Activated T-helper 1 cell treated with anti-CD3 and anti-CD28 coated beads, Interleukin-2, amount 50 U/mL, for 16 hours (primary cell): ENCODE measurements around the gene NPAS3.

ENCODE experiments used
- DNase-seq, 2 donors: peaks; one replicate each; pipeline ENCODE4 v3.0.0-alpha.2; 2020; ENCODE audit warnings: low read depth in 1 of 2, low spot score in 1 of 2

NPAS3 gene

GRCh38 chr14:33309106-33309505 lies 370.4 kb downstream of the NPAS3 start:
- DNase-seq: no peak

- DNase-seq: no peak
These were observed 376.5 kb downstream of the NPAS3 start for GRCh38 chr14:33315217-33315616.

- DNase-seq: no peak
These were observed 377.0 kb downstream of the NPAS3 start for GRCh38 chr14:33315721-33316120.

GRCh38 chr14:33317675-33318074 lies 379.0 kb downstream of the NPAS3 start:
- no peak for DNase-seq

GRCh38 chr14:33323979-33324378 lies 385.3 kb downstream of the NPAS3 start:
- no peak for DNase-seq

GRCh38 chr14:33331176-33331949 lies 392.7 kb downstream of the NPAS3 start:
- no peak for DNase-seq

DNA sequence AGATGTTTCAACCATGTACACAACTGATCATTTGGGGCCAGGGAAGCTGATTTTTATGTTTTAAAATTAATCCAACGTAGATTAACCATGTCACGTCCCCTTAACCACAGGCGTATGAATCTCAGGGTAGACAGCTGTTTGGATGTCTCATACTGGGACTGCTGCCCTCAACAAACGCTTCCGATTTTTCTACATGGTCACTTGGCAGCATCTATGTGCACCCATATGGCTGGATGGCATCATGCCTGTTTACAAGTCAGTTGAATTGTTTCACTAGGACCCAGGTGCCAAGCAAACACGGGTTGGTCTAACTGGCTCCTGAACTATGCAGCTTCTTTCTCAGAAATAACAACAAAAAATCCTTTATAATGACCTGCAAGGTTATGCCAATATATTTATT lies 393.8 kb downstream of the NPAS3 start:
- no peak for DNase-seq

GRCh38 chr14:33335366-33335765 lies 396.7 kb downstream of the NPAS3 start:
- no peak for DNase-seq

- DNase-seq: no peak
These were observed 403.8 kb downstream of the NPAS3 start for GRCh38 chr14:33342299-33342974.

DNA sequence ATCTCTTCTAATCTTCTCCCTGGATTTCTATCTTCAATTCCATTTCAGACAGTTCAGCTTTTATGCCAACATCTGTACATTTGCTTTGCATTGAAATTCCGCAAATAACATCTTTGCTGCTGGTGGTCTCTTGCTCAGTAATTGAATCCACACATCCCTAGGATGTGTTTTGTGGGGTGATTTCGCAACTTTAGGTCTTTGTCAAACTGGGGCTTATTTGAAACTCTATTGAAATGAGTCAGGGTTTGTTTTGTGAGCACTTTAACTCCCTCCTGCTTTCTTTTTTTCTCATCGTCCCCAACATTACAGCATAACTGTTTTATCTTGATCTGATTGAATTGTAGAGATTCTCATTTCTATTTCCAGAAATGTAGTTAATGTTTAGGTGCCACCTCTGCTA lies 404.3 kb downstream of the NPAS3 start:
- DNase-seq: no peak

DNA sequence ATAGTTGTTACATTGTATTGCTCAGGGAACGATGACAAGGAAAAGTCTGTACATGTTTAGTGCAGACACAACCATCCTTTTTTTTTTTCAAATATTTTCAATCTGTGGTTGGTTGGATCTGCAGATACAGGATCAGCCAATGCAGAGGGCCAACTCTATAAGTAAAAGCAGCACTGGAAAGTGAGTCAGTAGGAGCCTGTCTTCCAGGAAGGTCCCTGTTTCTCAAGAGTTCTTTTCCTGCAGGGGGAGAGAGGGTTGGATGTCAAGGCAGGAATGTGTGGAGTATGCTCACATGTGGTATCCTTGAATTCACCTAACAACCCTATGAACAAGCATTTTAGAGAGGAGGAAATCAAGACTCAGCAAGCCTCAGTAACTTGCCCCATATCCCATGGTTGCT lies 409.1 kb downstream of the NPAS3 start:
- DNase-seq: no peak

DNA sequence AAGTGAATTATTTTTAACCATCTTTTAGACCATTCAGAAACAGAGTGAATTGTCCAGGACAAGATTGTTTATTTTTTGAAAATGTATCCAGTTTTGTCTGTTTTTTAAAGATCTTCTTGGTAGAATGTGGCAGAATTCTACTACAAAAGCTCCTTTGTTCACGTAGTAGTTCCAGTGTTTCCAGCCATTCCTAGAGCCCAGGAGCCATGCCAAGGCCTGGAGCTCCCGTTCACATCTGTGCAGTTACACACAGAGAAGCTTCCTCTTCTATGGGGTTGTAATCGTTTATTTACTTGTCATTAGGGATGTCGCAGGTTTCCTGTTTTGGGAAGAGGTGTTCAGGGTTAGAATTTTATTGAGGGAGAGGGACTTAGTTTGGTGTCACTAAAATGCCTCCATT lies 409.8 kb downstream of the NPAS3 start:
- no peak for DNase-seq

DNA sequence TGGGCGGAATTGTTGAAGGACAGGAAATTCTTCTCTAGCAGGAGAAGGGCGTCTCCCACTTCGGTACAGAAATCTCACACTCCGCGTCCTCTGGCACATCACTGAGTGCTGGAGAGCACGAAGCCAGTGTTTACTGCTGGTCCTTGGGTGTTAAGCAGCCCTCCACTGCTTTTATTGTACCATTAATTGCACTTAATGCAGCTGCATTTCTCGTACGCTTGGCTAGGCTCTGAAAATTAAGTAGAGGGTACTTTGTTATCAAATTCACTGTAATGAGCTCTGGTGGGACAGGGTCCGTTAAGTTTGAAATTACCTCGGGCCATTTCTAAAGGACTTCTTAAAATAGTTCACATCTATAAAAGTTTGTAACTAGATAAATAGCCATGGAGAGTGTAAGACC lies 411.2 kb downstream of the NPAS3 start:
- DNase-seq: no peak

DNA sequence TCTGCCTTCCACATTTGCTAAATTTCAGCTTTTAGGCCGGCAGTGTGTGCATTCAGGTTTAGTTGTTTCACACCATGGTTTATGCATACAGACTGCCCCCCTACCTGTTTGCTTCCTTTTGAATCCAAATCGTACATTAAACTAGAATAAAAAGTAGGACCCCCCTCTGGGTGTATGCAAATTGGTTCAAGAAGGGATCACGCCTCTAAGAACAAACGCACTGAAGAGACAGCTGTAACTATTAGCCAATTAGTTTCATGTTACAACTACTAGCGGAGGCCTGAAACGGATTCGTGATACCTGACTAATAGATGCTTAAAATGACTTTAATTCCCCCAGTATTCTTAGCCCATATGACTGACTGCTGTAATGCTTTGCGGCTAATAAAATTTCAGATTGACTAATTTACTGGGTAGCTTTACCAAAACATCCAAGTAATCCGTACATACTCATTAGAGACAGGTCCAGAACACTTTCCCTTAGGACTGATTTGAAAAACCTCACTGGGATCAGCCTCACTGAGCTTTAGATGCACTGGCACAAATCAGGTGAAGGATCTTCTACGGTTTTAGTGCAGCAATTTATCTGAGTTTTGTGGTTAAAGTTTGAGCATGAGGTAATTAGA lies 411.8 kb downstream of the NPAS3 start:
- DNase-seq: no peak

DNA sequence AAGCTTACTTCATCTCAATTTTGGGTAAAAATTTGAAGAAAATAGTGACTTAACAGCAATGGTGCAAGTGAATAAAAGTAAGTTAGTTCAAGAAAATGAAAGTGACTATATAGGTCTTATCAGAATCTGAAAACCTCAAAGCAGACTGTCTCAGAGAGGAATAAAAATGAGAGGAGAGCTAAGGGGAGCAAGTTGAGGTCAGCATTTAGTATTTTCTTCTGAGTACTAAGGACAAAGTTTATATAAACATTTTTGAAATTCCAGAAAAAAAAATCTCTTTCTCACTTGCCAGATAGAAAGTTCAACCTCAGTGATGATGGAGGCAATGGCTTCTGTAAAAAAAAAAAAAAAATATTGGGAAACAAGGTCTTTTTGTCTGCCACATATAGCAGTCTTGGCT lies 414.1 kb downstream of the NPAS3 start:
- no peak for DNase-seq

GRCh38 chr14:33356181-33356580 lies 417.5 kb downstream of the NPAS3 start:
- no peak for DNase-seq

- DNase-seq: no peak
These were observed 418.7 kb downstream of the NPAS3 start for GRCh38 chr14:33357225-33358010.

- DNase-seq: no peak
These were observed 420.7 kb downstream of the NPAS3 start for GRCh38 chr14:33359288-33359881.

- no peak for DNase-seq
These were observed 424.3 kb downstream of the NPAS3 start for GRCh38 chr14:33362934-33363333.

DNA sequence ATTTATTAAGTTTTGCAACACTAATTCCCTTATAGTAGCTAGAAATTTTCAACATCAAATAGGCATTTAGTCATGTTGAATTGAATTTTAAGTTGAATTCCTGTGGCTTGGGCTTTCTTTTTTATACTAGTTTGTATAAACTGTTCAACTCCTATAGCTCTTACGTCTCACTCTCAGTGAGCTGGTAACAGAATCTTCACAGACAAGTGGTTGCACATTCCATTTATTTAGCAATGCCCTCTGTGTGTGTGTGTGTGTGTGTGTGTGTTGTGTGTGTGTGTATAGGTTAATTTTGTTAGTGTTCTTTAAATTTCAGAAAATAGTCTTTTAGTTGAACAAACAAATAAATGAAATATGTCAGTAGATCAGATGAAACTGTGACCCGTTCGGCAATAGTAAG lies 425.0 kb downstream of the NPAS3 start:
- DNase-seq: no peak

- DNase-seq: no peak
These were observed 425.8 kb downstream of the NPAS3 start for GRCh38 chr14:33364466-33364865.
